GM12878 (cell line): ENCODE measurements around the gene SLC3A2. TPM values are rescaled to one million over a fixed set of nuclear protein-coding genes. Genes with fewer than 3 reads are reported as not detected.
"Not testable (repeated sequence)": the region's sequence is repeated elsewhere in the genome, so short reads cannot be mapped to it uniquely, and the experiment has no call there.

Source experiments
- ATAC-seq: fragments of 200-7000 bp; cut with Tn5 transposase; 3 replicates; pipeline ENCODE4 v1.9.1; 2020; ENCODE audit warnings: mild to moderate bottlenecking, moderate library complexity
- BruUV-seq: library from RNA; stranded (reverse); fragments of 400-500 nt; replicated peaks from 2 replicates; lab custom pipeline; 2021; lab: Mats Ljungman, UMichigan
- CTCF ChIA-PET: fragments of 300-600 bp; sonication (Branson Sonifier 250); formaldehyde crosslinking; extraction: SDS; loops from one replicate; lab custom pipeline; 2021; ENCODE audit warnings: inconsistent platforms; lab: Yijun Ruan, JAX
- POLR2A ChIA-PET: fragments of 350-600 bp; formaldehyde crosslinking; extraction: SDS; loops from one replicate; lab custom pipeline; 2021; ENCODE audit warnings: inconsistent platforms; lab: Charles Lee
- RAD21 ChIA-PET: fragments of 300-600 bp; sonication (Branson Sonifier 250); formaldehyde crosslinking; loops from one replicate; lab custom pipeline; 2023; ENCODE audit warnings: antibody characterized with exemption; ENCODE audit not compliant: unreplicated experiment; lab: Charles Lee
- SMC1A ChIA-PET: fragments of 300-600 bp; sonication (Branson Sonifier 250); formaldehyde crosslinking; loops from one replicate; lab custom pipeline; 2023; ENCODE audit not compliant: unreplicated experiment, uncharacterized antibody; lab: Charles Lee
- DNase-seq: peaks from one replicate; pipeline ENCODE4 v3.0.0-alpha.2; 2011; ENCODE audit warnings: low read depth, low spot score
- FAIRE-seq: peaks from 3 replicates; lab custom pipeline; 2011; peaks lifted over from hg19 to GRCh38; lab: Jason Lieb, UNC
- H2AFZ ChIP-seq: 2 replicates; pipeline ENCODE4 v1.6.0; 2011; ENCODE audit warnings: low read depth, low read length, control low read depth; ENCODE audit not compliant: control insufficient read depth
- H3K27ac ChIP-seq: 2 replicates; pipeline ENCODE4 v1.5.1; 2011; ENCODE audit warnings: control low read depth; ENCODE audit not compliant: control insufficient read depth, insufficient read depth
- H3K27me3 ChIP-seq, 2 experiments: replicated peaks in 1 of 2; 2 replicates each; pipeline versions ENCODE4 v1.6.0 to v1.6.1; 2011; ENCODE audit warnings: low read length in 1 of 2; ENCODE audit not compliant: control insufficient read depth in 2 of 2, insufficient read depth in 2 of 2
- H3K36me3 ChIP-seq, 2 experiments: 2 replicates each; pipeline ENCODE4 v1.5.1; 2011; ENCODE audit warnings: low read length in 1 of 2; ENCODE audit not compliant: control insufficient read depth in 2 of 2, insufficient read depth in 2 of 2
- H3K4me1 ChIP-seq: 2 replicates; pipeline ENCODE4 v1.6.1; 2011; ENCODE audit warnings: mild to moderate bottlenecking, low read length, moderate library complexity, mixed read lengths; ENCODE audit not compliant: control insufficient read depth, insufficient read depth
- H3K4me2 ChIP-seq: 2 replicates; pipeline ENCODE4 v1.6.0; 2011; ENCODE audit warnings: control low read depth; ENCODE audit not compliant: control insufficient read depth, insufficient read depth
- H3K4me3 ChIP-seq: fragments of 200-600 bp; sonication (generic); 2 replicates; pipeline ENCODE4 v1.5.1; 2016
- H3K79me2 ChIP-seq: 2 replicates; pipeline ENCODE4 v1.6.0; 2011; ENCODE audit warnings: low read length; ENCODE audit not compliant: control insufficient read depth, insufficient read depth
- H3K9ac ChIP-seq: 2 replicates; pipeline ENCODE4 v1.8.0; 2011; ENCODE audit warnings: low read length, control low read depth, mixed read lengths; ENCODE audit not compliant: control insufficient read depth, insufficient read depth
- H3K9me3 ChIP-seq: replicated peaks from 3 replicates; pipeline ENCODE4 v1.5.1; 2011; ENCODE audit warnings: mild to moderate bottlenecking, low read length; ENCODE audit not compliant: control insufficient read depth, insufficient read depth
- H4K20me1 ChIP-seq: 2 replicates; pipeline ENCODE4 v1.6.0; 2011; ENCODE audit not compliant: control insufficient read depth, insufficient read depth
- BHLHE40 ChIP-seq, 2 experiments: fragments of 450-650 bp in 1 of 2; IDR thresholded peaks; 2 replicates each; pipeline ENCODE4 v1.6.1; 2011 to 2017; ENCODE audit warnings: low read depth in 2 of 2, borderline replicate concordance in 1 of 2, improper control_type of control experiment in 1 of 2, low read length in 1 of 2, mild to moderate bottlenecking in 1 of 2
- GATAD2B ChIP-seq: fragments of 450-650 bp; conservative IDR thresholded peaks from 2 replicates; pipeline ENCODE4 v1.6.1; 2017; ENCODE audit warnings: low read depth, mild to moderate bottlenecking, moderate library complexity
- IKZF2 ChIP-seq, 2 experiments: fragments of 450-650 bp; IDR thresholded peaks; 2 replicates each; pipeline ENCODE4 v1.6.1; 2017; ENCODE audit warnings: mild to moderate bottlenecking in 2 of 2, moderate library complexity in 2 of 2
- NKRF ChIP-seq: fragments of 450-650 bp; conservative IDR thresholded peaks from 2 replicates; pipeline ENCODE4 v1.6.1; 2017; ENCODE audit warnings: mild to moderate bottlenecking, moderate library complexity
- PAX8 ChIP-seq: fragments of 450-650 bp; IDR thresholded peaks from 2 replicates; pipeline ENCODE4 v1.6.1; 2017; ENCODE audit warnings: mild to moderate bottlenecking, moderate library complexity
- STAT1 ChIP-seq: fragments of 450-650 bp; conservative IDR thresholded peaks from 2 replicates; pipeline ENCODE4 v1.6.1; 2014; ENCODE audit warnings: antibody characterized with exemption, mild to moderate bottlenecking
- TCF3 ChIP-seq: IDR thresholded peaks from 2 replicates; pipeline ENCODE4 v1.6.1; 2012; ENCODE audit warnings: low read depth, mild to moderate bottlenecking, low read length, borderline replicate concordance; ENCODE audit not compliant: insufficient read depth
- WGBS: methylation state at CpG from one replicate; pipeline ENCODE4 v1.1.6; 2016; ENCODE audit warnings: low lambda C conversion rate; ENCODE audit not compliant: insufficient replicate concordance, insufficient coverage; ENCODE audit errors: missing lambda C conversion rate; 5-methylcytosine and 5-hydroxymethylcytosine counted together
- in situ Hi-C: fragments of 300-500 bp; cut with MboI; formaldehyde crosslinking; loops from 9 replicates; pipeline ENCODE4 v1.14.3; 2018; ENCODE audit warnings: mixed read lengths
- intact Hi-C: fragments of 100-400 bp; cut with micrococcal nuclease; formaldehyde crosslinking; loops from one replicate; pipeline ENCODE4 v1.14.2; 2022; ENCODE audit not compliant: unreplicated experiment
- polyA plus RNA-seq, 11 experiments: library from polyadenylated mRNA; depleted of rRNA in 4 of 11; unstranded in 6 of 11; stranded (reverse) in 5 of 11; fragments of >200 nt; fragmentation: Nextera tagmentation in 4 of 11; fragmentation: Illumina TruSeq in 1 of 11; extraction: Ambion mirVana in 4 of 11; extraction: Trizol in 1 of 11; gene quantifications; 1 replicate in 1 of 11; 2 replicates in 10 of 11; pipeline versions ENCODE4 v1.2.1 to v1.2.3, GENCODE V29; 2011 to 2016; ENCODE audit warnings: inconsistent platforms in 2 of 11, missing spikeins in 2 of 11, low read depth in 1 of 11
- total RNA-seq, 4 experiments: library from RNA; depleted of rRNA in 3 of 4; stranded (reverse); fragments of >200 nt in 3 of 4; fragmentation: Illumina TruSeq in 1 of 4; extraction: Trizol in 1 of 4; gene quantifications; 2 replicates each; pipeline versions ENCODE4 v1.2.1 to v1.2.3, GENCODE V29; 2013 to 2021
- TF ChIP-seq, protein P1 (sequence below): fragments of 450-650 bp; IDR thresholded peaks from 2 replicates; pipeline ENCODE4 v1.6.1; 2017; ENCODE audit warnings: borderline replicate concordance
- TF ChIP-seq, protein P2 (sequence below): fragments of 450-650 bp; IDR thresholded peaks from 2 replicates; pipeline ENCODE4 v1.6.1; 2018; ENCODE audit warnings: borderline replicate concordance, mild to moderate bottlenecking; ENCODE audit not compliant: partially characterized antibody
- TF ChIP-seq, protein P3 (sequence below): fragments of 450-650 bp; IDR thresholded peaks from 2 replicates; pipeline ENCODE4 v1.6.1; 2016; ENCODE audit warnings: mild to moderate bottlenecking, moderate library complexity, borderline replicate concordance

SLC3A2 gene
- total and polyA plus RNA-seq, 10 of the 15 experiments (the other 5 are each of a cell fraction or from before 2014, with no cell fraction given): 6.9 to 158 (median 106) TPM

DNA sequence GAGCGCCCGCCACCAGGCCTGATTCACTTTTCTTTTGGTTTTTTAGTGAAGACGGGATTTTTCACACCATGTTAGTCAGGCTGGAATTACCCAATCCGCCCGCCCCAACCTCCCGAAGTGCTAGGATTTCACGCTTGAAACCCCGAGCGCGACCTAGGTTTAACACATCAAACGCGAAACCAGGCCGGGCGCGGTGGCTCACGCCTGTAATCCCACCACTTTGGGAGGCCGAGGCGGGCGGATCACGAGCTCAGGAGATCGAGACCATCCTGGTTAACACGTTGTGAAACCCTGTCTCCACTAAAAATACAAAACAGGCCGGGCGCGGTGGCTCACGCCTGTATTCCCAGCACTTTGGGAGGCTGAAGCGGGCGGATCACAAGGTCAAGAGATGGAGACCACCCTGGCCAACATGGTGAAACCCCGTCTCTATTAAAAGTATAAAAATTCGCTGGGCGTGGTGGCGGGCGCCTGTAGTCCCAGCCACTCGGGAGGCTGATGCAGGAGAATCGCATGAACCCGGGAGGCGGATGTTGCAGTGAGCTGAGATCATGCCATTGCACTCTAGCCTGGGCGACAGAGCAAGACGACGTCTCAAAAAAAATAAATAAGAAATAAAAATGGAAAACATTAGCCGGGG is 39.9 kb upstream of the SLC3A2 start:
- peak overlapping the region; percentile 79 for H3K4me3 ChIP-seq
- peak overlapping the region; percentile 91 for H3K4me2 ChIP-seq
- H3K9ac ChIP-seq: peak overlapping the region; percentile 97
- FAIRE-seq, DNase-seq, H4K20me1 ChIP-seq, H3K27me3 ChIP-seq, H3K4me1 ChIP-seq, in situ Hi-C loops, H3K9me3 ChIP-seq, BruUV-seq, H3K36me3 ChIP-seq: not testable (repeated sequence)
- ChIA-PET SMC1A (interaction anchor here (1.2 to 3.0 kb wide), 8 partner anchors 9 to 176 kb away, joined by 3 to 36 read pairs (median 6); partner anchors contain the start of genes C11orf98, CSKMT, STX5 and TEX54), RAD21 (interaction anchor here (0.9 to 2.9 kb wide), 13 partner anchors 9 to 285 kb away, joined by 3 to 31 read pairs (median 4); partner anchors contain the start of genes HNRNPUL2, POLR2G, STX5 and TMEM179B), POLR2A (interaction anchor here (0.7 to 3.4 kb wide), 26 partner anchors 9 to 296 kb away, joined by 3 to 92 read pairs (median 5); partner anchors contain the start of genes HNRNPUL2, LBHD1, NXF1 and POLR2G), CTCF (interaction anchor here (0.6 to 3.4 kb wide), 12 partner anchors 10 to 285 kb away, joined by 3 to 28 read pairs (median 4); partner anchors contain the start of gene TMEM179B)
- peak overlapping the region; percentile 99 for H3K27ac ChIP-seq
- ATAC-seq: peak; percentile 29
- H3K79me2 ChIP-seq: peaks cover 22% of the 10 kb centered on the region
- under 1% methylated on average over 41 of the region's 41 CpGs for WGBS
- intact Hi-C loops: loop anchor here (1.0 to 2.0 kb wide), 4 partner anchors 15 to 160 kb away; partner anchors contain the start of genes SLC3A2 and TTC9C
- H2AFZ ChIP-seq: peak overlapping the region; percentile 48; the same call in 1 of the 2 replicates
- TF ChIP-seq IKZF2 (IDR thresholded peaks at IDR 0.05) (peak in 1 of 2 experiments; percentile 60; a peak in 2 of 4 replicates), TCF3 (peak; percentile 14; the same call in 1 of the 2 replicates), STAT1 (peak; percentile 61; the same call in 1 of the 2 replicates), NKRF (0 out of 2 replicates have a peak, but pooled peaks have one; percentile 14), GATAD2B (peak; percentile 61), BHLHE40 (IDR thresholded peaks at IDR 0.05; ENCODE audit: borderline replicate concordance in 1 of 2, low read depth in 2 of 2, low read length in 1 of 2) (peak in 1 of 2 experiments; percentile 74; a peak in 2 of 4 replicates), PAX8 (peak; percentile 46)
- TF ChIP-seq, protein P1, sequence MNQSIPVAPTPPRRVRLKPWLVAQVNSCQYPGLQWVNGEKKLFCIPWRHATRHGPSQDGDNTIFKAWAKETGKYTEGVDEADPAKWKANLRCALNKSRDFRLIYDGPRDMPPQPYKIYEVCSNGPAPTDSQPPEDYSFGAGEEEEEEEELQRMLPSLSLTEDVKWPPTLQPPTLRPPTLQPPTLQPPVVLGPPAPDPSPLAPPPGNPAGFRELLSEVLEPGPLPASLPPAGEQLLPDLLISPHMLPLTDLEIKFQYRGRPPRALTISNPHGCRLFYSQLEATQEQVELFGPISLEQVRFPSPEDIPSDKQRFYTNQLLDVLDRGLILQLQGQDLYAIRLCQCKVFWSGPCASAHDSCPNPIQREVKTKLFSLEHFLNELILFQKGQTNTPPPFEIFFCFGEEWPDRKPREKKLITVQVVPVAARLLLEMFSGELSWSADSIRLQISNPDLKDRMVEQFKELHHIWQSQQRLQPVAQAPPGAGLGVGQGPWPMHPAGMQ: peak; percentile 39; the same call in 1 of the 2 replicates
- TF ChIP-seq, protein P2, sequence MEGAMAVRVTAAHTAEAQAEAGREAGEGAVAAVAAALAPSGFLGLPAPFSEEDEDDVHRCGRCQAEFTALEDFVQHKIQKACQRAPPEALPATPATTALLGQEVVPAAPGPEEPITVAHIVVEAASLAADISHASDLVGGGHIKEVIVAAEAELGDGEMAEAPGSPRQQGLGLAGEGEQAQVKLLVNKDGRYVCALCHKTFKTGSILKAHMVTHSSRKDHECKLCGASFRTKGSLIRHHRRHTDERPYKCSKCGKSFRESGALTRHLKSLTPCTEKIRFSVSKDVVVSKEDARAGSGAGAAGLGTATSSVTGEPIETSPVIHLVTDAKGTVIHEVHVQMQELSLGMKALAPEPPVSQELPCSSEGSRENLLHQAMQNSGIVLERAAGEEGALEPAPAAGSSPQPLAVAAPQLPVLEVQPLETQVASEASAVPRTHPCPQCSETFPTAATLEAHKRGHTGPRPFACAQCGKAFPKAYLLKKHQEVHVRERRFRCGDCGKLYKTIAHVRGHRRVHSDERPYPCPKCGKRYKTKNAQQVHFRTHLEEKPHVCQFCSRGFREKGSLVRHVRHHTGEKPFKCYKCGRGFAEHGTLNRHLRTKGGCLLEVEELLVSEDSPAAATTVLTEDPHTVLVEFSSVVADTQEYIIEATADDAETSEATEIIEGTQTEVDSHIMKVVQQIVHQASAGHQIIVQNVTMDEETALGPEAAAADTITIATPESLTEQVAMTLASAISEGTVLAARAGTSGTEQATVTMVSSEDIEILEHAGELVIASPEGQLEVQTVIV: peak; percentile 31
- TF ChIP-seq, protein P3, sequence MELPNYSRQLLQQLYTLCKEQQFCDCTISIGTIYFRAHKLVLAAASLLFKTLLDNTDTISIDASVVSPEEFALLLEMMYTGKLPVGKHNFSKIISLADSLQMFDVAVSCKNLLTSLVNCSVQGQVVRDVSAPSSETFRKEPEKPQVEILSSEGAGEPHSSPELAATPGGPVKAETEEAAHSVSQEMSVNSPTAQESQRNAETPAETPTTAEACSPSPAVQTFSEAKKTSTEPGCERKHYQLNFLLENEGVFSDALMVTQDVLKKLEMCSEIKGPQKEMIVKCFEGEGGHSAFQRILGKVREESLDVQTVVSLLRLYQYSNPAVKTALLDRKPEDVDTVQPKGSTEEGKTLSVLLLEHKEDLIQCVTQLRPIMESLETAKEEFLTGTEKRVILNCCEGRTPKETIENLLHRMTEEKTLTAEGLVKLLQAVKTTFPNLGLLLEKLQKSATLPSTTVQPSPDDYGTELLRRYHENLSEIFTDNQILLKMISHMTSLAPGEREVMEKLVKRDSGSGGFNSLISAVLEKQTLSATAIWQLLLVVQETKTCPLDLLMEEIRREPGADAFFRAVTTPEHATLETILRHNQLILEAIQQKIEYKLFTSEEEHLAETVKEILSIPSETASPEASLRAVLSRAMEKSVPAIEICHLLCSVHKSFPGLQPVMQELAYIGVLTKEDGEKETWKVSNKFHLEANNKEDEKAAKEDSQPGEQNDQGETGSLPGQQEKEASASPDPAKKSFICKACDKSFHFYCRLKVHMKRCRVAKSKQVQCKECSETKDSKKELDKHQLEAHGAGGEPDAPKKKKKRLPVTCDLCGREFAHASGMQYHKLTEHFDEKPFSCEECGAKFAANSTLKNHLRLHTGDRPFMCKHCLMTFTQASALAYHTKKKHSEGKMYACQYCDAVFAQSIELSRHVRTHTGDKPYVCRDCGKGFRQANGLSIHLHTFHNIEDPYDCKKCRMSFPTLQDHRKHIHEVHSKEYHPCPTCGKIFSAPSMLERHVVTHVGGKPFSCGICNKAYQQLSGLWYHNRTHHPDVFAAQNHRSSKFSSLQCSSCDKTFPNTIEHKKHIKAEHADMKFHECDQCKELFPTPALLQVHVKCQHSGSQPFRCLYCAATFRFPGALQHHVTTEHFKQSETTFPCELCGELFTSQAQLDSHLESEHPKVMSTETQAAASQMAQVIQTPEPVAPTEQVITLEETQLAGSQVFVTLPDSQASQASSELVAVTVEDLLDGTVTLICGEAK: 0 out of 2 replicates have a peak, but pooled peaks have one; percentile 18
